Pancreas (tissue), 10 donors: ENCODE data around the gene FRMD4B. TPM values are rescaled to one million over a fixed set of nuclear protein-coding genes. Genes with fewer than 3 reads are reported as not detected.

Source experiments
- ATAC-seq, 4 donors: fragments of 200-7000 bp; cut with Tn5 transposase; one replicate each; pipeline versions ENCODE4 v1.8.0 to v1.9.1; 2020; ENCODE audit warnings: mild to moderate bottlenecking in 4 of 4, moderate library complexity in 4 of 4
- DNase-seq, 6 donors: peaks; one replicate each; pipeline ENCODE4 v3.0.0-alpha.2; 2020
- FAIRE-seq: peaks from 2 replicates; lab custom pipeline; 2012; peaks lifted over from hg19 to GRCh38; lab: Jason Lieb, UNC
- H3K27ac ChIP-seq, 4 donors: fragments of 200-600 bp; sonication (generic); 1 replicate in 3 of 4; 2 replicates in 1 of 4; pipeline versions ENCODE4 v1.5.0 to v1.8.0; 2020
- H3K27me3 ChIP-seq, 4 donors: fragments of 200-600 bp; one replicate each; pipeline ENCODE4 v1.8.0; 2021
- H3K36me3 ChIP-seq, 3 donors: fragments of 200-600 bp; sonication (generic) in 1 of 3; one replicate each; pipeline versions ENCODE4 v1.5.0 to v1.8.0; 2020 to 2021
- H3K4me1 ChIP-seq, 3 donors: fragments of 200-600 bp; one replicate each; pipeline ENCODE4 v1.8.0; 2021
- H3K4me3 ChIP-seq, 4 donors: fragments of 200-600 bp; sonication (generic) in 2 of 4; one replicate each; pipeline versions ENCODE4 v1.5.0 to v1.8.0; 2020 to 2021
- H3K9me3 ChIP-seq, 4 donors: fragments of 200-600 bp; one replicate each; pipeline ENCODE4 v1.8.0; 2021
- WGBS, 2 donors: extraction: QIAGEN DNeasy Blood & Tissue Kit; methylation state at CpG; one replicate each; pipeline ENCODE4 v1.1.7; 2013; 5-methylcytosine and 5-hydroxymethylcytosine counted together
- intact Hi-C, 3 donors: fragments of 100-400 bp; cut with DNase I; formaldehyde crosslinking; loops; one replicate each; pipeline versions ENCODE4 v1.11.1 to v1.14.2; 2022
- polyA plus RNA-seq, 2 donors: library from polyadenylated mRNA; stranded (reverse); fragments of 200-250 nt; gene quantifications; one replicate each; pipeline ENCODE4 v1.2.3, GENCODE V29; 2013
- total RNA-seq, 6 donors: library from RNA; stranded (reverse); fragmentation: NEBNext Ultra II Directional in 4 of 6; extraction: Animal tissue kit (Norgen Biotek cat#: 25700) in 4 of 6; gene quantifications; one replicate each; pipeline versions ENCODE4 v1.2.1 to v1.2.4, GENCODE V29; 2021 to 2023
- TF ChIP-seq, protein P1 (sequence below), 4 donors: fragments of 200-600 bp; sonication (generic) in 3 of 4; IDR thresholded peaks; one replicate each; pipeline versions ENCODE4 v1.5.0 to v1.8.0; 2021; ENCODE audit warnings: antibody characterized with exemption in 4 of 4
- donor health status: healthy with polysubstance abuse.
- donor health status: DM: no; HTN: no; CAD: no; lungs with moderate emphysema.
- donor health status: DM: no; HTN: no; CAD: no.
- donor health status: control.
- donor health status: control.
- donor health status: Bipolar disorder and iron deficiency.
- donor health status: DM: yes; HTN: yes; CAD: no.
- donor health status: DM: no; HTN: no; CAD: no.
- donor health status: DM: no; HTN: no; CAD: no.
- donor health status: DM: yes; HTN: yes; CAD: no.

FRMD4B gene
- total and polyA plus RNA-seq, 8 donors, result 4.9 to 20.0 (median 7.3) TPM

DNA sequence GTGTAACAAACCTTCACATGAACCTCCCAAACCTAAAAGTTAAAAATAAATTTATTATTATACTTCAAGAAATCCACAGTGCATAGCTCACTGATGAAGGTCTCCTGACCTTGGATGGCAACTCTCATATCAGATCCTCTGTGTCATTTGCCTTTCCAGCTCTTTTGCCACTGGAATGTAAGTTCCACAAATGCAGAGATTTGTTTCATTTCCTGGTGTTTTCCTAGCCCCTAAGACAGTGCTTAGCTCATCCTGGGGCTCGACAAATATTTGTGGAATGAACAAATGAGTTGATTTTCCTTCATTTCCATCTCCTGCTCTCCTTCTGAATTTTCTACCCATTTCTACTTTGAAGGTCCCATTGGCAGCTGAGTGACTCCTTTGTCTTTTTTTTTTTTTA, 56.0 kb downstream of the FRMD4B start:
- TF ChIP-seq, protein P1, sequence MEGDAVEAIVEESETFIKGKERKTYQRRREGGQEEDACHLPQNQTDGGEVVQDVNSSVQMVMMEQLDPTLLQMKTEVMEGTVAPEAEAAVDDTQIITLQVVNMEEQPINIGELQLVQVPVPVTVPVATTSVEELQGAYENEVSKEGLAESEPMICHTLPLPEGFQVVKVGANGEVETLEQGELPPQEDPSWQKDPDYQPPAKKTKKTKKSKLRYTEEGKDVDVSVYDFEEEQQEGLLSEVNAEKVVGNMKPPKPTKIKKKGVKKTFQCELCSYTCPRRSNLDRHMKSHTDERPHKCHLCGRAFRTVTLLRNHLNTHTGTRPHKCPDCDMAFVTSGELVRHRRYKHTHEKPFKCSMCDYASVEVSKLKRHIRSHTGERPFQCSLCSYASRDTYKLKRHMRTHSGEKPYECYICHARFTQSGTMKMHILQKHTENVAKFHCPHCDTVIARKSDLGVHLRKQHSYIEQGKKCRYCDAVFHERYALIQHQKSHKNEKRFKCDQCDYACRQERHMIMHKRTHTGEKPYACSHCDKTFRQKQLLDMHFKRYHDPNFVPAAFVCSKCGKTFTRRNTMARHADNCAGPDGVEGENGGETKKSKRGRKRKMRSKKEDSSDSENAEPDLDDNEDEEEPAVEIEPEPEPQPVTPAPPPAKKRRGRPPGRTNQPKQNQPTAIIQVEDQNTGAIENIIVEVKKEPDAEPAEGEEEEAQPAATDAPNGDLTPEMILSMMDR (IDR thresholded peaks at IDR 0.05), result no peak
- no peak for ATAC-seq
- Histone ChIP-seq H3K4me3 (no peak overlapping the region), H3K27ac (no peak overlapping the region), H3K9me3 (no peaks in the 10 kb centered on the region), H3K27me3 (no peaks in the 10 kb centered on the region), H3K36me3 (no peaks in the 10 kb centered on the region), H3K4me1 (no peaks in the 10 kb centered on the region)
- FAIRE-seq, result no peak
- 52 to 58% methylated on average over 1 of the region's 1 CpG for WGBS, 2 donors
- DNase-seq, result no peak
- intact Hi-C loops, result no loop called here

DNA sequence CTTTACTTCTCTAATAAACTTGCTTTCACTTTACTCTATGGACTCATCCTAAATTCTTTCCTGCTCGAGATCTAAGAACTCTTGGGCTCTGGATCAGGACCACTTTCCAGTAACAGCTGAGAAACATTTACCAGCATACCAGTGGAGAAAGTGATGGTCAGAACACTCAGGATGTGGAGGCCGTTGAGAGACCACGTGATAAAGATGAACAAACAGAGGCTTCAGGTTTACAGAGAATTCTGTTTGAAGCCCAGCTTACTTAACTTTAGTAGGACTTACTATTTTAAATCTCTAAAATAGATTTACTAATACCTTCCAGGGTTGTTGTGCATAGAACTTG, 57.0 kb downstream of the FRMD4B start:
- Histone ChIP-seq H3K27me3 (no peaks in the 10 kb centered on the region), H3K27ac (no peak overlapping the region), H3K4me3 (no peak overlapping the region), H3K4me1 (no peaks in the 10 kb centered on the region), H3K36me3 (no peaks in the 10 kb centered on the region), H3K9me3 (no peaks in the 10 kb centered on the region)
- intact Hi-C loops, result no loop called here
- DNase-seq, result no peak
- TF ChIP-seq, protein P1 (IDR thresholded peaks at IDR 0.05), result no peak
- no peak for FAIRE-seq
- ATAC-seq, result no peak
- WGBS, 2 donors, result 52 to 69% methylated on average over 3 of the region's 3 CpGs

DNA sequence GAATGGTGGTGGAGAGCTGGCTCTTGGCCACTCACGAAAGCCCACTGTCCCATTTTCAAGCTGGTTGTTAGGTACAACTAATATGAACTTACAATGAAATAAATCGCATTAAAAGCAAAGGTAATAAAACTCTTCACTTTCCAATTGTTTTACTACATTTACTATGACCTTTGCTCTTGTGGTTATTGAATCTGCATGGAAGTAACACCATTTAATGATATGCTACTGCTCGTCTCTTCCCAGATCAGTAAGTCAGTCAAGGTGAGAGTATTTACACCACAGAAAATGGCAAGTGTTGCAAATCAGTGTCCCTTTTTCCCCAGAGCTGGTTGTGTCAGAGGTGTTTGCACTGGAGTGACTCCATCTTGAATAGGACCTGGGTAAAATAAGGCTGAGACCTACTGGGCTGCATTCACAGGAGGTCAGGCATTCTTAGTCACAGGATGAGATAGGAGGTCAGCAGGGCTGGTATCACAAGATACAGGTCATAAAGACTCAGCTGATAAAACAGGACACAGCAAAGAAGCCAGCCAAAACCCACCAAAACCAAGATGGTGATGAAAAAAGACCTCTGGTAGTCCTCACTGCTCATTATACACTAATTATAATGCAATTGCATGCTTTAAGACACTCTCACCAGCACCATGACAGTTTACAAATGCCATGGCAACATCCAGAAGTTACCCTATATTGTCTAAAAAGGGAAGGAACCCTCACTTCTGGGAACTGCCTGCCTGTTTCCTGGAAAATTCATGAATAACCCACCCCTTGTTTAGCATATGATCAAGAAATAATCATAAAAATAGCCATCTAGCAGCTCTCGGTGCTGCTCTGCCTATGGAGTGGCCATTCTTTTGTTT, 57.6 kb downstream of the FRMD4B start:
- 78 to 82% methylated on average over 4 of the region's 4 CpGs for WGBS, 2 donors
- Histone ChIP-seq H3K36me3 (no peaks in the 10 kb centered on the region), H3K27ac (no peak overlapping the region), H3K4me3 (no peak overlapping the region), H3K4me1 (no peaks in the 10 kb centered on the region), H3K27me3 (no peaks in the 10 kb centered on the region), H3K9me3 (no peaks in the 10 kb centered on the region)
- FAIRE-seq (no peak), ATAC-seq (no peak), DNase-seq (no peak)
- TF ChIP-seq, protein P1 (IDR thresholded peaks at IDR 0.05), result no peak
- intact Hi-C loops, result no loop called here

DNA sequence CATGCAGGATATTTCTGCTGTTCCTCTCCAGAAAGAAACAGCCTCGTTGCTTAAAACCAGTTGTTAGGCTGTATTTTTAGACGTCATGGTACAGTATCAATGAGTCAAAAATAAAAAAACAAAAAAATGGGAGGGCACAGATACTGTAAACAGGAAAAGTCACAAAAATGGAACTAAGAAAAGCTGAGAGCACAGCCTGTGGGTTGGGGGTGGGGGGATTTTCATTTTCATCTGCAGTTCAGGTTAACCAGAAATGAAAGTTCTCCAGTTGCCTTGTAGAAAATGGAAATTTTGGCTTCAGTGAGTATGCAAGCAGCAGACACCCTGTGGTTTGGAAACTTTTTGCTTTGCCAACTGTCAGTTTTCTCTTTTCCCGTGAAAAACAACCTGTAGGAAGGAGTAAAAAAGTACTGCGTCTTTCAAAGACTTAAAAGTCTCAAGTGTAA, 59.0 kb downstream of the FRMD4B start:
- DNase-seq (no peak), ATAC-seq (peak in 1 of 4 donors; percentile 27), FAIRE-seq (no peak)
- intact Hi-C loops, result no loop called here
- WGBS, 2 donors, result 49 to 57% methylated on average over 4 of the region's 4 CpGs
- no peaks in the 10 kb centered on the region for H3K4me1 ChIP-seq
- H3K4me3 ChIP-seq, result no peak overlapping the region
- H3K36me3 ChIP-seq, result no peaks in the 10 kb centered on the region
- no peaks in the 10 kb centered on the region for H3K9me3 ChIP-seq
- no peaks in the 10 kb centered on the region for H3K27me3 ChIP-seq
- H3K27ac ChIP-seq, result no peak overlapping the region
- TF ChIP-seq, protein P1 (IDR thresholded peaks at IDR 0.05), result no peak

DNA sequence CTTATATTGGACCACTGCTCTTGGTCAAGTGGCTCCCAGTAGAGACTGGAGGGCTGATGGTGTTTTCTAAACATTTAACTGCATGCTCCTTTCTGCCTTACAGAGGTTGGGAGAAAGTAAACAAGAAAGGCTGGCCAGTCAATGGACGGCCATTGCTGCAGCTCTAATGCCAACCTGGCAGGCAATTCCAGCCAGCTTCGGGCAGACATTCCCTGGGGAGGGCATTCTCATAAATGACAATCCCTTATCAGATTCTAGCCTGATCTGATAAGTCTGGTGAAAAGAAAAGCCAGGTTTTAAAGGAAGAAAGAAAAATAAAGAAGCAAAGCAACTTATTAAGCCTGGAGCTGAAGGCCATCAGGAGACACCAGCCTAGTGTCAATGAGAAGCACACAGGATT, 60.7 kb downstream of the FRMD4B start:
- TF ChIP-seq, protein P1 (IDR thresholded peaks at IDR 0.05), result no peak
- Histone ChIP-seq H3K27ac (no peak overlapping the region), H3K27me3 (no peaks in the 10 kb centered on the region), H3K36me3 (no peaks in the 10 kb centered on the region), H3K4me1 (no peaks in the 10 kb centered on the region), H3K9me3 (no peaks in the 10 kb centered on the region), H3K4me3 (no peak overlapping the region)
- FAIRE-seq (no peak), DNase-seq (no peak), ATAC-seq (no peak)
- intact Hi-C loops, result no loop called here
- WGBS, 2 donors, result 19 to 30% methylated on average over 2 of the region's 2 CpGs
